HG02588 (cell line): Measurements from ENCODE around the gene IFNAR1.
"Not testable (repeated sequence)": the region's sequence is repeated elsewhere in the genome, so short reads cannot be mapped to it uniquely, and the experiment has no call there.

Source experiments
- ATAC-seq: cut with Tn5 transposase; IDR thresholded peaks from one replicate; pipeline ENCODE4 v1.9.1; 2021; ENCODE audit warnings: mild to moderate bottlenecking, moderate library complexity; ENCODE audit not compliant: unreplicated experiment

IFNAR1 gene

DNA sequence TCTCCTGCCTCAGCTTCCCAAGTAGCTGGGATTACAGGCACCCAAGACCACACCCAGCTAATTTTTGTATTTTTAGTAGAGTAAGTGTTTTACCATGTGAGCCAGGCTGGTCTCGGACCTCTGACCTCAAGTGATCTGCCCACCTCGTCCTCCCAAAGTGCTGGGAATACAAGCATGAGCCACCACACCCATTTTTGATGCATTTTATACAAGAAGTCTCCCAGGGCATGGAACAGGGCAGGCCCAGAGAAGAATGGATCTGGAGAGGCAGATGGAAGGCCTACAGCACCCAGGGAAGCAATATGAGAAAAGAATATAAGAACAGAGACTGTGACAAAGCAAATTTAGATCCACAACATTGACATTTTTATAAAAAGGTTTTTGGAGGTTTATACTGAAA is 18.8 kb upstream of the IFNAR1 start:
- no peak for ATAC-seq

DNA sequence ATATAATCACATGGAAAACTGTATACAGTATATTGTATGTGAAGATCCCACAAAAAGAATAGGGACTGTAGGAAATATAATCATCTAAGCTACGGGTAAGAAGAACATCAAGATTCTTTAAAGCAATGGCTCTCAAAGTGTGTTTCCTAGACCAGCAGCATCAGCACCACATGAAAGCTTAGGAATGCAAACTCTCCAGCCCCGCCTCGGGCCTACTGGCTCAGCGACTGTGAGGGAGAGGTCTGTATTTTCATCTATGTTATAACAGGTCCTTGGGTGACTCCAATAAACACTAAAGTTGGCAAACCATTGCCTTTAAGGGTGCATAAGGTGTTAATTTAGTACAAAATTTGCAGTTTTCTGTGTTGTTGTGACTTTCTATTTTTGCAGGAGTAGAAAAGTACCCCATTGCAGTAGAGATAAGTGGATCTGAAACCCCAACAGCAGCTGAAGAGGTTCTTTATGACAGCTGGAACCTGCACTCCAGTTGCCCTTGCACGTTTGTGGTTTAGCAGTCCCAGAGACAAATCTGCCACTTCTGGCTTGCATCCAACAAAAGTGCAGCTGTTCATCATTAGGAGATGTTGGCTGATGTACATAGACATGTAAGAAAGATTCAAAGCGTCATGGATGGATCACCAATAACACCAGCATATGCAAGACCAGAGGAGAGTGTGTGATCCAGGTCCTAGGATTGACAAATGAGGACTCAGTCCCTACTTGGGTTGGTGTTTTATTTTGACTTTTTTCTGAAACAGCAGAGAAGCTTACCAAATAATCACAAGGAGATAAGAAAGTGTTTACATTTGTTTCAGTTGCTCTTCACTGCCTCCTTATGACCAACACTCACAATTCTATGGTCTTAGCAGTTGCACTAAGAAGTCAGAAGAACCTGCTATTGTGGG is 15.9 kb upstream of the IFNAR1 start:
- ATAC-seq: peak; percentile 84

DNA sequence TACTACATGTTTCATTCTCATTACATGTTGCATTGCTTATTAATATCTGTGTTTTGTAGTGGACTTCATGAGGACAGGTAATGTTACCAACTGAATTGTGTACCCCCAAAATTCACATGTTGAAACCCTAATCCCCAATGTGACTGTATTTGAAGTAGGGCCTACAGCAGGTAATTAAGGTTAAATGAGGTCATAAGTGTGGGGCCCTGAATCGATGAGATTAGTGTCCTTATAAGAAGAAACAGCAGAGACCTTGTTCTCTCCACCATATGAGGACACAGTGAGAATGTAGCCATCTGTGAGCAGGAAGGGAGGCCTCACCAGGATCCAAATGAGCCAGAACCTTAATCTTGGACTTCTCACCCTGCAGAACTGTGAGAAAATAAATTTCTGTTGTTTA is 15.0 kb upstream of the IFNAR1 start:
- ATAC-seq: no peak

DNA sequence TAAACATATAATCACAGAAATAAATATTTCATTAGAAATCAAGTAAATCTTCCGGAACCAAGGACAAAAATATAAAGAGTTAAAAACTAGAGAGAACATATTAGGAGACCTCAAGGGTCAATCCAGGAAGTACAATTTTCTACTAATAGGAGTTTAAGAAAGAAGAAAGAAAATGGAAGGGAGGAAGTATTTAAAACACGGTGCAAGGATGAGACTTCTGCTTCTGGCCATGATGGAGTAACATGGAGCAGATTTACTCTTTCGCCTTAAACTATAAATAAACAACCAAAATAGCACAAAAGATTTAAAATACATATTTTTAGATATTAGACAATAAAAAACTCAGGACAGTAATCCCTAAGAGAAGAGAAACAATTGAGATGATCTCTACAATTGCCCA is 12.6 kb upstream of the IFNAR1 start:
- no peak for ATAC-seq

DNA sequence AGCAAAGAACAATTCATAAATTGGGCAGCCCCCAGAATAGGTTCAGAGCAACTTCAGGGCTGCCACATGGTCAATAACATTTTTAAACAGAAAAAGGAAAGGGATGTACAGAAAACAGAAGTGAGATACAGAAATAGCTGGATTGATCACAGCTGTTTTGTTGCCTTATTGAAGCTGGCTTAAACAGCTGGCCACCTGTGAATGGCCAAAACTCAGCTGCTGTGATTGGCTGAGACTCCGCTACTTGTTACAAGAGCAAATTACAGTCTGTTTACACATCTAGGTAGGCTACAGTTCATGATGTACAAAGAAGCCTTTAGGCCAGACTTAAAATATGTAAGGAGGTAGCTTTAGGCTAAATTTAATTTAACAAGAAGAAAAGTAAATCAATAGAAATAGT is 11.6 kb upstream of the IFNAR1 start:
- ATAC-seq: no peak

DNA sequence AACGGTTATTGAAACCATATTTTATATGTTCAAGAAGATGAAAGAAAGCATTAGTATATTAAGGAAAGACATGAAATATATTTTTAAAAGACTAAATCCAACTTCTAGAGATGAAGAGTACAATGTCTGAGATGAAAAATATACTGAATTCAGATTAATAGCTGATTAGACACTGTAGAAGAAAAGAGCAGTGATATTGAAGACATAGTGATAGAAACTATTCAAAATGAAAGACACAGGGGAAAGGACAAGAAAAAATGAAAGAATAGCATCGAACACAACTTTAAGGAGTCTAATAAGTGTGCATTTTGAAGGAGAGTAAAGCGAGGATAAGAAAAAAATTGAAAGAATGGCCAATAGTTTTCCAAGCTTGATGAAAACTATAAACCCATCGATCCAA is 11.2 kb upstream of the IFNAR1 start:
- no peak for ATAC-seq

DNA sequence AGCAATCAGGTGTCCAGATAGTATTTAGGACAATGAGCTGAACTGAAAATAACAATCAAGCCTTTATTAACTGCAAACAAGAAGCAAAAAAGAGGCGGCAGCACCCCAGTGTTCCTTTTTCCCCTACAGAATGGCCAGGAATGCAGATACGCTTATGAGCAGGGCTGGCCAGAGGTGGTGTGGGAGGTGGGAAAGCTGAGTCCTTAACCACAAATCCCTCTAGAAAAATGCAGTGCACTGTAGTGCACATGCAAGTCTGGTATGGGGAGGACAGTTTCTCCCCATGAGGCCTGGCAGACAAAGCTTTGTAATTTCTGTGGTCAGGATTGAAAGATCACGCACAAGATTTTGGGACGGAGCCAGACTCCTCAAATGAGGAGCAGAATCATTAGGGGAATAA is 10.7 kb upstream of the IFNAR1 start:
- no peak for ATAC-seq

DNA sequence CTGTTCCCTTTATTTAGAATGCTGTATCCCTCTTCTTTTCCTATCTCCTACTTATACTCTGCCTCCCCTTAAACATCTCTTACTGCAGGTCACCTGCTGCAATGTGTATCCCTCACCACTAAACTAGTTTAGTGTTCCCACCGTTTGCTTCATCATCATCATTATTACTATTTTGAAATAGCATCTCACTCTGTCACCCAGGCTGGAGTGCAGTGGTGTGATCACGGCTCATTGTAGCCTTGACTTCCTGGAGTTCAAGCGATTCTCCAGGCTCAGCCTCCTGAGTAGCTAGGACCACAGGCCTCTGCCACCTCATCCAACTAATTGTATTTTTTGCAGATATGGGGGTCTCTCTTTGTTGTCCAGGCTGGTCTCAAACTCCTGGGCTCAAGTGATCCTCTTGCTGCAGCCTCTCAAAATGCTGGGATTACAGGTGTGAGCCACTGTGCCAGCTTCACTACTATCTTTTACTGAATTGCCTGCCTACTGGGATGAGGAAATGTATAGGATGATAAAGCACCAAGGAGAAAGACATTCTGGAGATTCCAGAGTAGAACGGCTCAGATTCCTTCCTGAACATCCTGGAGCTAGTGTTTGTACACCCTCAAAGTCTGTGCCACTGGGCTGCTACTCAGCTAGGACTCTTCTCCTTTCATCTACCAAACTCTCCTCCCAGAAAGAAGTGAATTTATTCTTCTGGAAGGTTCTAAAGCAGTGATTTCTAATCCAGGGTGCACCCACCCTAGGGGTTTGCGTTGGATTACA is 8.6 kb upstream of the IFNAR1 start:
- ATAC-seq: no peak

DNA sequence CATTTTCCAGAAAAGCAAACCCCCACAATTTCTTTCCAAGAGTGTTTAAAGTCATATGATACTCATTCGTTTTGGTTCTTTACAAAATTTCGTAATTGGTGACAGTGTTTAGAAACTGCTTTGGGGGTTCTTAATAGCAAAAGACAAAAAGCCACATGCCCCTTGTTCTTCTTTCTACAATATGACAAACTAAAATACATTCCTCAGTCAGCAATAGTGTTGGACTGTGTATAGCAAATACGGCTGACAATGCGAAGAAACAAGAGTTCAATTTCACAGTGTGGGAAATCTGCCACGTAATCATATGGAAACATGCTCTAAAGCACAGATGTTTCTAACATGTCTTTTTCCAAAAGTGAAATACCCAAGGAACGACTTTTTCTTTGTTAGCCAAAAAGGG is 7.6 kb upstream of the IFNAR1 start:
- ATAC-seq: no peak

DNA sequence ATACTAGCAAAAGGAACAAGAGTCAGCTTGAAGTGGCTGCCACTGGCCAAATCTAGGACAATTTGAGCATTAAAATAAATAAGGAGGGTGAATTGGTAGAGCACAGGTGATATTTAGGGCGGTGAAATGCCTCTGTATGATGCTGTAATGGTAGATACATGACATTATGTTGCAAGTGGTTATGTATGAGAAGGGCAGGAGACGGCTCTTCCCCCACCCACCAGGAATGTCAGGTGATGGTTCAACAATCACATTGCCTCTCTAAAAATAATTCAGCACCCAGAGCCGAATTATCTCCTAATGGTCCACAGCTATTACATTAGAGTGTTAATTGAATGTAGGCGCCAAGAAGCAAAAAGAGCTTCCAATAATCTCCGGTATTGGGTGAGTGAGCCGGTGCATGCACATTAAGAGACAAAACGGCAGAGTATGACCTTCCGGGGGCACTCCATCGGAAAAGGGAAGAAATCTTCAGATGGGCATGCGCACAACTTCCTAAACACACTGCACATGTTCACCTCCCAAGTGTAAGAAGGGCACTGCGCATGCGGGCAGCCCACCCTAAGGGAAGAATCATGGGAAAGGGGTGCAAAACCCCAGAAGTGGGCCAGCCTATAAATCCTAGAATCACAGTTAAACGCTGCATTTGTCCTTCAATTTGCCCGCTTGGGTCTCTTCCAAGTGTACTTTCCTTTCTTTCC is 6.8 kb upstream of the IFNAR1 start:
- no peak for ATAC-seq

DNA sequence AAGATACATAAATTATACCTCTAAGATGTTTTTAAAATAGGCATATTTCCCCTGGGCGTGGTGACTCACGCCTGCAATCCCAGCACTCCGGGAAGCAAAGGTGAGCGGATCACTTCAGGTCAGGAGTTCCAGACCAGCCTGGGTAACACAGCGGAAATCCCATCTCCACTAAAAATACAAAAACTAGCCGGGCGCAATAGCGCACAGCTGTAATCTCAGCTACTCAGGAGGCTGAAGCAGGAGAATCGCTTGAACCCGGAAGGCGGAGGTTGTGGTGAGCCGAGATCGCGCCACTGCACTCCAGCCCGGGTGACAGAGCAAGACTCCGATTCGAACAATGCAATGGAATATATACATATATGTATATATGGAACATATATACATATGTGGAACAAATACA is 3.8 kb upstream of the IFNAR1 start:
- not testable (repeated sequence) for ATAC-seq

DNA sequence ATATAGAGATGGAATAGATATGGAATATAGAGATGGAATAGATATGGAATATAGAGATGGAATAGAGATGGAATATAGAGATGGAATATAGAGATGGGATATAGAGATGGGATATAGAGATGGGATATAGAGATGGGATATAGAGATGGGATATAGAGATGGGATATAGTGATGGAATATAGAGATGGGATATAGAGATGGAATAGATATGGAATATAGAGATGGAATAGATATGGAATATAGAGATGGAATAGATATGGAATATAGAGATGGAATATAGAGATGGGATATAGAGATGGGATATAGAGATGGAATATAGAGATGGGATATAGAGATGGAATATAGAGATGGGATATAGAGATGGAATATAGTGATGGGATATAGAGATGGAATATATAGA is 1.2 kb upstream of the IFNAR1 start:
- ATAC-seq: not testable (repeated sequence)

DNA sequence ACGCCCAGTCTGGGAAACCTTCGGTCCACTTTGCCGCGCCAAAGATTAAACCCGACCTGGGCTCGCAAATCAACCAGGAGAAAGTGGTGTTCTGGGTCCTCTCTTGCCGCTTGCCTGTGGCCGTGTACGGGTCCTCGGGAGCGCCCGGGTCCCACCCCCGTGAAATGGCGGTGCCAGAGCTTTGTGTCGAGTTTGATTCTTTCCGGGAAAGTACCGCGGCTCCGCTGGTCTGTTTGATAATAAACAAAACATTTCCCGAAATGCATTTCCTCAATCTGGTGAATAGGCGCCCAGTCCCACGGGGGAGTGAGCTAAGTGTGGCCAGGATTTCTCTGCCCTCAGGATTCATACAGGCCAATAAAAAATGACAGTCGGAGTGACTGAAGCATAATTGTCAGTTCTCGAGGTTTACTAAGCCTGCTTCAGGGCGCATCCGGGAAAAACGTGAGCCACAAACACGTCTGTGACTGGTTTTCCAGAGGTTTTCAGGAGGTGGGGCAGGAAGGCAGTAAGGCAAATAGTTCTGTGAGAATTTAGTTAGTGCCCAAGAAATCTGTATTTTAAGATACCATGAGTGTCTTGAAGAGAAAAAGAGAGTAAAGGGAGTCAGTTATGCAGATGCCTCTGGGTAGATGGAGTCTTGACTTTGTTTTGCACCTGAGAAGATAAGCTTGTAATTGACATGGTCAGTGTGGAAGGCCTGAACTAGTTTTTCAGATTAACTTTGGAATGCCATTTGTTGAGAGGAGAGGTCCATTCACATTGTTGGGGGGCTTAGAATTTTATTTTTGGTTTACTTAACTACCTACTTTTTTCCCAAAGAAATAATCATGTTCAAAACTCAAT is 675 bp downstream of the IFNAR1 start:
- ATAC-seq: peak; percentile 40

DNA sequence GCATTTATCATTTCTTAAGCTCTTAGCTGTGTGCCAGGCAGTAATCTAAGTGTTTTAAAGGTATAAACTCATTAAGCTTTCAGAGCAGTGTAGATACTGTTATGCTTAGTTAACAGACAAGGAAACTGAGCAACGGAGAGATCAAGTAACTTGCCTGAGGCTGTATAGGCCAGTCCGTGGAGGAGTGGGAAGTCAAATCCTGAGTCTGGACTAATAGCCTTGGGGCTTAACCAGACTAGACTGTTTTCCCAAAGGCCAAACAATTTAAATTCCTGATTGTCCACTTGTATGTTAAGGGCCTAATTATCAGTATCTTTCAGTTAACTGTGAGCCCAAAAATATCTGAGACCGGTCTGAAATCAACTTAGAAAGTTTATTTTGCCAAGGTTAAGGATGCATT is 2.6 kb downstream of the IFNAR1 start:
- ATAC-seq: no peak

DNA sequence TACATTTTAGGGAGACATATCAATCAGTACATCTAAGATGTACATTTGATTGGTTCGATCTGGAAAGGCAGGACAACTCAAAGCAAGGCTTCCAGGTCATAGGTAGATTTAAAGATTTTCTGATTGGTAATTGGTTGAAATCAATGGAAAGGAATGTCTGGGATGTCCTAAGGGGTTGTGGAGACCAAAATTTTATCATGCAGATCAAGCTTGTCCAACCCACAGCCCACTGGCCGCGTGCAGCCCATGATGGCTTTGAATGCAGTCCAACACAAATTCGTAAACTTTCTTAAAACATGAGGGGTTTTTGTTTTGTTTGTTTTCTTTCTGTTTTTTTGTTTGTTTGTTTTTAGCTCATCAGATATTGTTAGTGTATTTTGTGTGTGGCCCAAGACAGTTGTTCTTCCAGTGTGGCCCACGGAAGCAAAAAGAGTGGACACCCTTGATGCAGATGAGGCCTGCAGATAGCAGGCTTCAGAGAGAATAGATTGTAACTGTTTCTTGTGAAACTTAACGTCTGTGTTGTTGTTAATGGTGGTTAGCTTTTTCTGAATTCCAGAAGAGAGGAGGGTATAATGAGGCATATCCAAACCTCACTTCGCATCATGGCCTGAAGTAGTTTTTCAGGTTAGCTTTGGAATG is 3.1 kb downstream of the IFNAR1 start:
- ATAC-seq: no peak

DNA sequence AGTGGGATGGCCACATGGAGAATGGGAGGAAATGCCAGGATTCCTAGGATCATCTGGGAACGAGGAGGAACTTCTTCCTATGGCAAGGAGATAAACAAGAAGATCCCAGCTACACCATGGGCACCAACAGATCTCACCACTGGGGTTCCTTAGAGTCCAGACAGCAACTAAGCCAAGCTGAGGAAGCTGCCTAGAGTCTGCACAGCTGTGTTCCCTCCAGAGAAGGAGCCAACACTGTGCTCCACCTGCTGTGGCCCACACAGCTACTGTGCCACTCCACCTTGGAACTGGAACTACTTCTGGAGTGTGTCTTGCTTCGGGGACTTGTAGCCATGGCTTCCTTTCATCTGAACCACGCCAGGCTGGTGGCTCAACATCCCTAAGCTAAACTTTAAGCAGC is 6.0 kb downstream of the IFNAR1 start:
- no peak for ATAC-seq

DNA sequence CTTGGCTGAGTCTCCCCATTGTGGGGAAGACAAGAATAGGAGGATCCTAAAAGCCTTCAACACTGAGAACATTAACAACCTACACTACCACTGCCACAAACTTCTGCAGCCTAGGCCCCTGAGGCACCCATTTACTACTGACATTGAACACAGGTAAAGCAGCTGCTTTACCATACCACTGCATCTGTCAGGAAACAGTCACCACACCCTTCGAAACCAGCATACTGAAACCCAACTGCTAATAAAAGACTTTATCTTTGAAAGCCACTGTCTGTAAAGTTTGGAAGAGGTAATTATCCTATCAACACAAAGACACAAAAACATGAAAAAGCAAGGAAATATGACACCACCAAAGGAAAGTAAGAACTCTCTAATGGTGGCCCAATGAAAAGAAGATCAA is 7.4 kb downstream of the IFNAR1 start:
- no peak for ATAC-seq

DNA sequence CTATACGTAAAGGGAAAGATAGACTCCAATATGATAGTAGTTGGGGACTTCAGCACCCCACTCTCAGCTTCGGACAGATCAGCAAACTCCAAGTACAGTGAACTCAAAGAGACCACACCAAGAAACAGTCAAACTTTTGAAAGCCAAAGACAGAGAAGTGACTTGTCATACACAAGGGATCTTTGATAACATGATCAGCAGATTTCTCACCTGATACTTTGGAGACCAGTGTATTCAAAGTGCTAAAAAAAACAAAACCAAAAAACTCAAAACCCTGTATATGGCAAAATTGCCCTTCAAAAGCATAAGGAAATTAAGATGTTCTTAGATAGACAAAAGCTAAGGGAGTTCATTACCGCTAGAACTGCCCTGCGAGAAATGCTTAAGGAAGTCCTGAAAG is 9.4 kb downstream of the IFNAR1 start:
- no peak for ATAC-seq

DNA sequence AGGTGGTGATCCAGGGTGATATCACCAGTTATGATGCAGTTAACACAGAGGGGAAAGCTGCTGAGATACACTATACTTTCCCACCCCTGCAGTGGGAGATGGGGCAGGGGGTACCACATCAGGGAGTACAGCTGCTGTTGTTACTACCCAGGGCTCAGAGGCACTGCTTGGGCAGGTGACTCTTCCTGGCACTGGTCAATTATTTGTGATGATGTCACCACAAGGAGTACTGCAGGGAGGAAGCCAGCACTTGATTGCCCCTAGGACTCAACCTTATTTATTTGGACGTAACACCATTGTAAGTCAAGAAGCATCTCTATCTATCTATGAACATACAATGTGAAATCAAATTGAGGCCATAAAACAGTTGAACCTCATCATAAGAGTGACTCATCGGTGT is 10.1 kb downstream of the IFNAR1 start:
- no peak for ATAC-seq

DNA sequence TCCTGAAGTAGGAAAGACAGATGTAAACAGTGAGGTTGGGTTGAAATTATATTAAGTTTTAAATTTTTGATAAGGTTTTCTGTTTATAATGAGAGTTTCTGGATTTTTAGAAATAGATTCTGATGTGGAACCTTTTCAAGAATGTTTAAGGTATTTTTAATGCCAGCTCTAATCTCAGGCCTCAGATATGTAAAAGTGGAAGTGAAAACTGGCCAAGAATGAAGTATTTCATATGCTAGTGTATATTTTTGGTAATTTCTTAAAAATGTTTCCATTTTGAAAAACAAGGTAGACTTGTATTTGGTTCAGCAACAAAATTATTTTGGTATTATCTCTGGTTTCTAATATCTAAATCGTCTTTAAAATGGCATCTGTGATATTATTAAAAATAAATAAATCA is 14.4 kb downstream of the IFNAR1 start:
- ATAC-seq: no peak
